NCI-H128 (cell line): ENCODE results near the gene FSHB.
"Not testable (repeated sequence)": the region's sequence is repeated elsewhere in the genome, so short reads cannot be mapped to it uniquely, and the experiment has no call there.

Source experiments
- DNase-seq: peaks from one replicate; lab custom pipeline; 2025; ENCODE audit not compliant: unreplicated experiment; lab: John Stamatoyannopoulos, UW

FSHB gene

GRCh38 chr11:30261821-30262220, 31.0 kb downstream of the FSHB start:
- no peak for DNase-seq

GRCh38 chr11:30268638-30269037, 37.8 kb downstream of the FSHB start:
- DNase-seq: not testable (repeated sequence)

DNA sequence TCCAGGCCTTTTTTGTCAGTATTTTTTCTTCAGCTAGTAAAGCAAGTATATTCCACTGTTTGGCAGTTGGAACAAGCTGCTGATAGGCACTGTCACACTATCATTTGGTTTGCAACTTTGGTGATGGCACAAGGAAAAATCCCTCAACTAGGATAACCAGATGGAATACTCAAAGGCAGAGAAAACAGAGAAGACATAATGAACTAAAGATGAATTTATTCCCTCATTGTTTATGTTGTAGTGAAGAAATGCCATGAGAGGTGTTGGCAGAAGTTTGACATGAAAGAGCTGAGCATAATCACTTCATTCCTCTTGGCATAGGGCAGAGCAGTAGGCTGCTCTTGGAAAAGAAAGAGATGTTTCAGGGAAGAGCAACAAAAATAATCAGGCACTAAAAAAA, 39.9 kb downstream of the FSHB start:
- DNase-seq: no peak

DNA sequence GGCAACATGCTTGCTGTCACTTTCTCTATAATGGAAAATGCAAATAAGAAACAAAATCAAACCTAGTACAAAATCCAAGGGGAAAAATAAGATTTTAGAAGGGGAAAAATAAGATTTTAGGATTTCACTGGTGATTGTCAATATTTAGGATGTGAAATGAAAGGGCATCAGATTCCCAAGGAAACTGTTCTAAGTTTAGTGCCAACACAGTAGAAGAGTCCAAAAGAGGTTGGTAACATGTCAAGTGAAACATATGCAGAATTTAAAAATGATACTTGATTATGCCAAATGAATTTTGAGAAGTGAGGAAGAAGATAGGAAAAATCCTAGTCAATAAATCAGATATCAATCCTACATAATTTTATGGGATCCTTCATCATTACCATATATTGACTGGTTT, 46.4 kb downstream of the FSHB start:
- DNase-seq: no peak

DNA sequence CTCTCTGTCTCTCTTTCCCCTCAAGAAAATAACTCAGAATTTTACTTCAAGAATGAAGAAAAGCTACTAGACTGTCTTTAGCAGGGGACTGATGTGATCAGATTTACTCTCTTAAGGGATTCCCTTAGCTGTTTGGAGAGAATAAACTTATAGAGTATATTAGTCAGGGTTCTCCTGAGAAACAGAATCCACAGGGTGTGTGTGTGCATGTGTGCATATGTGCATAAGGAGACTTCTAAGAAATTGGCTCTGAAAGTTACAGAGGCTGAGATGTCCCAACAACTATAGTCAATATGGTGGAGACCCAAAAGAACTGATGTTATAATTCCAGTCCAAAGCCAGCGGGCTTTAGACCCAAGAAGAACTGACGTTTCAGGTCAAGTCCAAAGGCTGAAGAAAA, 49.0 kb downstream of the FSHB start:
- DNase-seq: no peak

GRCh38 chr11:30281476-30282288, 50.9 kb downstream of the FSHB start:
- DNase-seq: no peak

- no peak for DNase-seq
Measured at GRCh38 chr11:30282289-30282631, 51.4 kb downstream of the FSHB start.
